DOHH2 (cell line): ENCODE measurements around the gene SCNN1G.
"Not testable (repeated sequence)": the region's sequence is repeated elsewhere in the genome, so short reads cannot be mapped to it uniquely, and the experiment has no call there.

ENCODE experiments used
- H3F3A ChIP-seq: fragments of 200-600 bp; sonication (generic), shearing (Covaris generic); 2 replicates; pipeline ENCODE4 v1.6.0; 2016; ENCODE audit warnings: antibody characterized with exemption, mild to moderate bottlenecking; ENCODE audit not compliant: control insufficient read depth, insufficient read depth
- H3K27ac ChIP-seq: fragments of 200-600 bp; sonication (generic); 2 replicates; pipeline ENCODE4 v1.5.1; 2014; ENCODE audit warnings: low read depth, mild to moderate bottlenecking, low read length, moderate library complexity
- H3K27me3 ChIP-seq: fragments of 200-600 bp; sonication (generic); 2 replicates; pipeline ENCODE4 v1.6.1; 2014; ENCODE audit warnings: mild to moderate bottlenecking, low read length, mixed read lengths; ENCODE audit not compliant: control insufficient read depth
- H3K36me3 ChIP-seq: fragments of 200-600 bp; sonication (generic); 2 replicates; pipeline ENCODE4 v1.6.1; 2014; ENCODE audit warnings: mild to moderate bottlenecking, low read length, moderate library complexity, mixed read lengths; ENCODE audit not compliant: control insufficient read depth
- H3K4me1 ChIP-seq: fragments of 200-600 bp; sonication (generic); 2 replicates; pipeline ENCODE4 v1.6.1; 2014; ENCODE audit warnings: mild to moderate bottlenecking, low read length, mixed read lengths; ENCODE audit not compliant: control insufficient read depth
- H3K4me2 ChIP-seq: fragments of 200-600 bp; sonication (generic); 2 replicates; pipeline ENCODE4 v1.6.0; 2014; ENCODE audit warnings: mild to moderate bottlenecking, low read length, moderate library complexity
- H3K4me3 ChIP-seq: fragments of 200-600 bp; sonication (generic); 2 replicates; pipeline ENCODE4 v1.5.1; 2014; ENCODE audit warnings: mild to moderate bottlenecking, low read length, mixed read lengths
- H3K79me2 ChIP-seq: fragments of 200-600 bp; sonication (generic); 2 replicates; pipeline ENCODE4 v1.6.1; 2014; ENCODE audit warnings: mild to moderate bottlenecking, low read length, mixed read lengths; ENCODE audit not compliant: control insufficient read depth
- H3K9me2 ChIP-seq: fragments of 200-600 bp; sonication (generic); replicated peaks from 2 replicates; pipeline ENCODE4 v1.6.1; 2014; ENCODE audit warnings: mild to moderate bottlenecking, low read length, mixed read lengths; ENCODE audit not compliant: control insufficient read depth
- H3K9me3 ChIP-seq: fragments of 200-600 bp; sonication (generic); 2 replicates; pipeline ENCODE4 v1.6.1; 2014; ENCODE audit warnings: antibody characterized with exemption, low read length, mixed read lengths; ENCODE audit not compliant: control insufficient read depth, insufficient read depth
- H4K20me1 ChIP-seq: fragments of 200-600 bp; sonication (generic); 2 replicates; pipeline ENCODE4 v1.6.0; 2014; ENCODE audit warnings: low read depth, mild to moderate bottlenecking, antibody characterized with exemption, low read length, moderate library complexity; ENCODE audit not compliant: control insufficient read depth, insufficient read depth
- CTCF ChIP-seq: fragments of 200-600 bp; sonication (generic); IDR thresholded peaks from one replicate; pipeline ENCODE4 v1.5.1; 2014; ENCODE audit warnings: antibody characterized with exemption, mild to moderate bottlenecking, low read depth, low read length; ENCODE audit not compliant: poor library complexity, severe bottlenecking
- EZH2phosphoT487 ChIP-seq: fragments of 200-600 bp; sonication (generic); IDR thresholded peaks from 2 replicates; pipeline ENCODE4 v1.6.1; 2017; ENCODE audit warnings: borderline replicate concordance, mild to moderate bottlenecking, antibody characterized with exemption, low read length, moderate library complexity, mixed read lengths

Gene SCNN1G

GRCh38 chr16:23252310-23252709, 69.8 kb downstream of the SCNN1G start:
- Histone ChIP-seq H4K20me1 (no peaks in the 10 kb centered on the region), H3K27ac (no peak overlapping the region), H3K4me1 (no peaks in the 10 kb centered on the region), H3K36me3 (no peaks in the 10 kb centered on the region), H3K9me3 (no peaks in the 10 kb centered on the region), H3K9me2 (no peaks in the 10 kb centered on the region), H3K4me3 (no peak overlapping the region), H3K27me3 (no peaks in the 10 kb centered on the region; the same call in 1 of the 2 replicates), H3F3A (no peaks in the 10 kb centered on the region), H3K4me2 (no peak overlapping the region), H3K79me2 (no peaks in the 10 kb centered on the region)
- no peak for TF ChIP-seq EZH2phosphoT487
- TF ChIP-seq CTCF, result no peak

GRCh38 chr16:23253650-23254049, 71.1 kb downstream of the SCNN1G start:
- H3K27me3 ChIP-seq, H3K4me1 ChIP-seq, H3K4me2 ChIP-seq, H3K27ac ChIP-seq, H3K9me2 ChIP-seq, H3K4me3 ChIP-seq, H4K20me1 ChIP-seq, H3K36me3 ChIP-seq, H3F3A ChIP-seq, H3K79me2 ChIP-seq, H3K9me3 ChIP-seq: not testable (repeated sequence)

- Histone ChIP-seq H3K9me2 (no peaks in the 10 kb centered on the region), H3K79me2 (no peaks in the 10 kb centered on the region), H3K9me3 (no peaks in the 10 kb centered on the region), H3K27me3 (no peaks in the 10 kb centered on the region; the same call in 1 of the 2 replicates), H3K27ac (no peak overlapping the region), H3K4me3 (no peak overlapping the region), H3K4me2 (no peak overlapping the region), H3K36me3 (no peaks in the 10 kb centered on the region), H4K20me1 (no peaks in the 10 kb centered on the region), H3F3A (no peaks in the 10 kb centered on the region), H3K4me1 (no peaks in the 10 kb centered on the region)
- no peak for TF ChIP-seq CTCF
- no peak for TF ChIP-seq EZH2phosphoT487
These were observed 71.8 kb downstream of the SCNN1G start for GRCh38 chr16:23254338-23254737.

- H3K9me3 ChIP-seq, result no peaks in the 10 kb centered on the region
- no peaks in the 10 kb centered on the region for H3K36me3 ChIP-seq
- H3K4me1 ChIP-seq, result no peaks in the 10 kb centered on the region
- H3K27ac ChIP-seq, result no peak overlapping the region
- H3K9me2 ChIP-seq, result no peaks in the 10 kb centered on the region
- H3F3A ChIP-seq, result no peaks in the 10 kb centered on the region
- H3K4me3 ChIP-seq, result no peak overlapping the region
- no peaks in the 10 kb centered on the region for H3K79me2 ChIP-seq
- no peak overlapping the region for H3K4me2 ChIP-seq
- H4K20me1 ChIP-seq, result no peaks in the 10 kb centered on the region
- TF ChIP-seq CTCF, result no peak
- no peak for TF ChIP-seq EZH2phosphoT487
- no peaks in the 10 kb centered on the region; the same call in 1 of the 2 replicates for H3K27me3 ChIP-seq
These were observed 72.5 kb downstream of the SCNN1G start for GRCh38 chr16:23255000-23255399.
